Thymus (tissue), 11 donors: ENCODE measurements around the gene SLTM. TPM values are rescaled to one million over a fixed set of nuclear protein-coding genes. Genes with fewer than 3 reads are reported as not detected.
"Not testable (repeated sequence)": the region's sequence is repeated elsewhere in the genome, so short reads cannot be mapped to it uniquely, and the experiment has no call there.

Source experiments
- DNase-seq, 9 donors: peaks; one replicate each; pipeline ENCODE4 v3.0.0-alpha.2; 2013; ENCODE audit warnings: low spot score in 9 of 9, low read depth in 6 of 9, missing footprints in 1 of 9
- H3K27ac ChIP-seq, 2 donors: one replicate each; pipeline ENCODE4 v1.5.1; 2013; ENCODE audit warnings: control low read depth in 1 of 2, low read depth in 1 of 2, low read length in 1 of 2, mild to moderate bottlenecking in 1 of 2, moderate library complexity in 1 of 2
- H3K27me3 ChIP-seq, 2 donors: one replicate each; pipeline ENCODE4 v1.5.1; 2013; ENCODE audit warnings: low read length in 1 of 2; ENCODE audit not compliant: control insufficient read depth in 2 of 2, insufficient read depth in 1 of 2
- H3K36me3 ChIP-seq, 2 donors: one replicate each; pipeline ENCODE4 v1.5.1; 2013; ENCODE audit warnings: low read length in 1 of 2, mild to moderate bottlenecking in 1 of 2, moderate library complexity in 1 of 2; ENCODE audit not compliant: control insufficient read depth in 2 of 2, insufficient read depth in 2 of 2
- H3K4me1 ChIP-seq, 2 donors: one replicate each; pipeline ENCODE4 v1.5.1; 2013; ENCODE audit warnings: low read length in 2 of 2; ENCODE audit not compliant: control insufficient read depth in 2 of 2, insufficient read depth in 2 of 2
- H3K4me3 ChIP-seq, 2 donors: one replicate each; pipeline ENCODE4 v1.5.1; 2013; ENCODE audit warnings: low read length in 2 of 2, control low read depth in 1 of 2, mild to moderate bottlenecking in 1 of 2
- H3K9me3 ChIP-seq, 2 donors: one replicate each; pipeline ENCODE4 v1.5.1; 2013; ENCODE audit warnings: low read length in 1 of 2, mild to moderate bottlenecking in 1 of 2; ENCODE audit not compliant: control insufficient read depth in 2 of 2, insufficient read depth in 1 of 2
- WGBS: extraction: QIAGEN DNeasy Blood & Tissue Kit; methylation state at CpG from one replicate; pipeline ENCODE4 v1.1.7; 2013; 5-methylcytosine and 5-hydroxymethylcytosine counted together
- polyA plus RNA-seq: library from polyadenylated mRNA; stranded (reverse); fragments of 200-250 nt; gene quantifications from one replicate; pipeline ENCODE4 v1.2.3, GENCODE V29; 2013
- total RNA-seq: library from RNA; stranded (reverse); fragments of 120-200 nt; gene quantifications from one replicate; pipeline ENCODE4 v1.2.4, GENCODE V29; 2013
- donor health status: healthy.

The SLTM gene
- total and polyA plus RNA-seq, 2 donors, result 104 to 107 TPM

- H3K4me3 ChIP-seq, result no peak overlapping the region
- peaks cover 27 to 61% of the 10 kb centered on the region in 2 donors for H3K36me3 ChIP-seq
- no peak overlapping the region for H3K27ac ChIP-seq
- H3K27me3 ChIP-seq, result no peaks in the 10 kb centered on the region
- H3K9me3 ChIP-seq, result no peaks in the 10 kb centered on the region
- H3K4me1 ChIP-seq, result no peaks in the 10 kb centered on the region
- DNase-seq, result no peak
- WGBS, result 98% methylated on average over 1 of the region's 1 CpG
Measured at GRCh38 chr15:58898150-58898680, 35.3 kb downstream of the SLTM start.

- Histone ChIP-seq H3K36me3 (peaks cover 40 to 90% of the 10 kb centered on the region in 2 donors), H3K27me3 (no peaks in the 10 kb centered on the region), H3K9me3 (no peaks in the 10 kb centered on the region), H3K27ac (no peak overlapping the region), H3K4me1 (no peaks in the 10 kb centered on the region), H3K4me3 (no peak overlapping the region)
- DNase-seq, result no peak
- 97% methylated on average over 7 of the region's 7 CpGs for WGBS
Measured at GRCh38 chr15:58889363-58889762, 44.1 kb downstream of the SLTM start.

- WGBS, result 97% methylated on average over 12 of the region's 12 CpGs
- Histone ChIP-seq H3K4me1 (no peaks in the 10 kb centered on the region), H3K36me3 (peaks cover 50 to 85% of the 10 kb centered on the region in 2 donors)
Measured at GRCh38 chr15:58886921-58887320, 46.6 kb downstream of the SLTM start.

GRCh38 chr15:58883926-58884325 lies 49.6 kb downstream of the SLTM start:
- not testable (repeated sequence) for H3K4me3 ChIP-seq, DNase-seq, H3K27ac ChIP-seq, H3K27me3 ChIP-seq, H3K4me1 ChIP-seq, H3K9me3 ChIP-seq
- H3K36me3 ChIP-seq, result peaks cover 68 to 87% of the 10 kb centered on the region in 2 donors
- 95% methylated on average over 3 of the region's 3 CpGs for WGBS

More at GRCh38 chr15:58886921-58887320, 46.6 kb downstream of the SLTM start:
- Histone ChIP-seq H3K27ac (no peak overlapping the region), H3K9me3 (no peaks in the 10 kb centered on the region), H3K4me3 (no peak overlapping the region), H3K27me3 (no peaks in the 10 kb centered on the region)
- DNase-seq, result no peak

- Histone ChIP-seq H3K4me1 (no peaks in the 10 kb centered on the region), H3K27ac (no peak overlapping the region), H3K27me3 (no peaks in the 10 kb centered on the region), H3K4me3 (no peak overlapping the region), H3K9me3 (no peaks in the 10 kb centered on the region), H3K36me3 (peaks cover 78 to 86% of the 10 kb centered on the region in 2 donors)
- no peak for DNase-seq
- WGBS, result 98% methylated on average over 4 of the region's 4 CpGs
Measured at GRCh38 chr15:58882243-58882642, 51.2 kb downstream of the SLTM start.

GRCh38 chr15:58880320-58880719 lies 53.2 kb downstream of the SLTM start:
- no peak for DNase-seq
- no peaks in the 10 kb centered on the region for H3K27me3 ChIP-seq
- H3K36me3 ChIP-seq, result peaks cover 71 to 80% of the 10 kb centered on the region in 2 donors
- no peak overlapping the region for H3K27ac ChIP-seq
- WGBS, result 97% methylated on average over 3 of the region's 3 CpGs
- no peaks in the 10 kb centered on the region for H3K9me3 ChIP-seq
- H3K4me1 ChIP-seq, result no peaks in the 10 kb centered on the region
- no peak overlapping the region for H3K4me3 ChIP-seq

GRCh38 chr15:58877999-58878825 lies 55.3 kb downstream of the SLTM start:
- Histone ChIP-seq H3K36me3 (peaks cover 60 to 65% of the 10 kb centered on the region in 2 donors), H3K4me1 (no peaks in the 10 kb centered on the region), H3K4me3 (no peak overlapping the region), H3K9me3 (no peaks in the 10 kb centered on the region), H3K27me3 (no peaks in the 10 kb centered on the region), H3K27ac (no peak overlapping the region)
- DNase-seq, result no peak
- WGBS, result 98% methylated on average over 12 of the region's 12 CpGs

- no peaks in the 10 kb centered on the region for H3K4me1 ChIP-seq
- no peak overlapping the region for H3K4me3 ChIP-seq
- no peak overlapping the region for H3K27ac ChIP-seq
- H3K9me3 ChIP-seq, result no peaks in the 10 kb centered on the region
- no peaks in the 10 kb centered on the region for H3K27me3 ChIP-seq
- DNase-seq, result no peak
- 97% methylated on average over 7 of the region's 7 CpGs for WGBS
- peaks cover 45 to 49% of the 10 kb centered on the region in 2 donors for H3K36me3 ChIP-seq
Measured at GRCh38 chr15:58876306-58877106, 57.0 kb downstream of the SLTM start.

GRCh38 chr15:58875343-58875742 lies 58.1 kb downstream of the SLTM start:
- no peak overlapping the region for H3K27ac ChIP-seq
- no peak overlapping the region for H3K4me3 ChIP-seq
- no peaks in the 10 kb centered on the region for H3K4me1 ChIP-seq
- DNase-seq, result no peak
- H3K27me3 ChIP-seq, result no peaks in the 10 kb centered on the region
- no peaks in the 10 kb centered on the region for H3K9me3 ChIP-seq
- peaks cover 33 to 37% of the 10 kb centered on the region in 2 donors for H3K36me3 ChIP-seq
